ENCODE results near the gene IDUA.
"Not testable (repeated sequence)": the region's sequence is repeated elsewhere in the genome, so short reads cannot be mapped to it uniquely, and the experiment has no call there.

IDUA gene

GRCh38 chr4:1048773-1049590, 62.1 kb downstream of the IDUA start:
- no peak for TF ChIP-seq CTCF (IDR thresholded peaks at IDR 0.05; ENCODE audit: borderline replicate concordance, insufficient read depth, low read depth, low read length)
- no peak overlapping the region for H3K4me3 ChIP-seq (ENCODE audit: low read depth, low read length)

- TF ChIP-seq CTCF (IDR thresholded peaks at IDR 0.05; ENCODE audit: borderline replicate concordance, insufficient read depth, low read depth, low read length), result no peak
Measured at GRCh38 chr4:1049591-1049905, 62.7 kb downstream of the IDUA start.

GRCh38 chr4:1050486-1051213, 63.8 kb downstream of the IDUA start:
- TF ChIP-seq CTCF (IDR thresholded peaks at IDR 0.05; ENCODE audit: borderline replicate concordance, insufficient read depth, low read depth, low read length), result no peak
- no peak overlapping the region for H3K4me3 ChIP-seq (ENCODE audit: low read depth, low read length)

More at GRCh38 chr4:1049591-1049905, 62.7 kb downstream of the IDUA start:
- no peak overlapping the region for H3K4me3 ChIP-seq (ENCODE audit: low read depth, low read length)

- H3K4me3 ChIP-seq (ENCODE audit: low read depth, low read length), result no peak overlapping the region
- TF ChIP-seq CTCF (IDR thresholded peaks at IDR 0.05; ENCODE audit: borderline replicate concordance, insufficient read depth, low read depth, low read length), result no peak
Measured at GRCh38 chr4:1051472-1051871, 64.6 kb downstream of the IDUA start.

GRCh38 chr4:1052231-1052671, 65.4 kb downstream of the IDUA start:
- no peak for TF ChIP-seq CTCF (IDR thresholded peaks at IDR 0.05; ENCODE audit: borderline replicate concordance, insufficient read depth, low read depth, low read length)
- H3K4me3 ChIP-seq (ENCODE audit: low read depth, low read length), result no peak overlapping the region

- no peak for TF ChIP-seq CTCF (IDR thresholded peaks at IDR 0.05; ENCODE audit: borderline replicate concordance, insufficient read depth, low read depth, low read length)
- no peak overlapping the region for H3K4me3 ChIP-seq (ENCODE audit: low read depth, low read length)
Measured at GRCh38 chr4:1053080-1053661, 66.3 kb downstream of the IDUA start.

GRCh38 chr4:1053891-1054290, 67.0 kb downstream of the IDUA start:
- H3K4me3 ChIP-seq (ENCODE audit: low read depth, low read length), result not testable (repeated sequence)
